ENCODE data around the gene SUFU. TPM values are rescaled to one million over a fixed set of nuclear protein-coding genes. Genes with fewer than 3 reads are reported as not detected.

Gene SUFU
- total RNA-seq, 1 donor from 2014 or later: 0.79 TPM

- Histone ChIP-seq H3K27me3 (ENCODE audit: control insufficient read depth, insufficient read depth, low read length) (no peaks in the 10 kb centered on the region), H3K4me3 (ENCODE audit: low read depth, low read length) (no peak overlapping the region), H3K36me3 (ENCODE audit: control insufficient read depth, insufficient read depth, low read length) (peaks cover 41% of the 10 kb centered on the region)
- no peak for DNase-seq (ENCODE audit: low read depth)
- TF ChIP-seq CTCF (IDR thresholded peaks at IDR 0.05; ENCODE audit: insufficient read depth, low read length, severe bottlenecking): no peak
- no peak for FAIRE-seq
Observed at GRCh38 chr10:102485093-102485784, 18.5 kb upstream of the SUFU start.

GRCh38 chr10:102491136-102491535, 12.6 kb upstream of the SUFU start:
- no peak for FAIRE-seq
- TF ChIP-seq CTCF (IDR thresholded peaks at IDR 0.05; ENCODE audit: insufficient read depth, low read length, severe bottlenecking): no peak
- no peak for DNase-seq (ENCODE audit: low read depth)
- Histone ChIP-seq H3K4me3 (ENCODE audit: low read depth, low read length) (no peak overlapping the region), H3K36me3 (ENCODE audit: control insufficient read depth, insufficient read depth, low read length) (peaks cover 16% of the 10 kb centered on the region), H3K27me3 (ENCODE audit: control insufficient read depth, insufficient read depth, low read length) (no peaks in the 10 kb centered on the region)

- Histone ChIP-seq H3K36me3 (ENCODE audit: control insufficient read depth, insufficient read depth, low read length) (peaks cover 14% of the 10 kb centered on the region), H3K27me3 (ENCODE audit: control insufficient read depth, insufficient read depth, low read length) (no peaks in the 10 kb centered on the region), H3K4me3 (ENCODE audit: low read depth, low read length) (no peak overlapping the region)
- FAIRE-seq (no peak), DNase-seq (ENCODE audit: low read depth) (no peak)
- TF ChIP-seq CTCF (IDR thresholded peaks at IDR 0.05; ENCODE audit: insufficient read depth, low read length, severe bottlenecking): no peak
Observed at GRCh38 chr10:102492344-102492939, 11.3 kb upstream of the SUFU start.

GRCh38 chr10:102492983-102493382, 10.8 kb upstream of the SUFU start:
- H3K36me3 ChIP-seq (ENCODE audit: control insufficient read depth, insufficient read depth, low read length): peaks cover 13% of the 10 kb centered on the region
- FAIRE-seq: no peak
- peak; percentile 66 for DNase-seq (ENCODE audit: low read depth)

GRCh38 chr10:102493771-102494170, 10.0 kb upstream of the SUFU start:
- no peak for TF ChIP-seq CTCF (IDR thresholded peaks at IDR 0.05; ENCODE audit: insufficient read depth, low read length, severe bottlenecking)
- DNase-seq (ENCODE audit: low read depth) (peak; percentile 73), FAIRE-seq (no peak)
- H3K27me3 ChIP-seq (ENCODE audit: control insufficient read depth, insufficient read depth, low read length): no peaks in the 10 kb centered on the region
- no peak overlapping the region for H3K4me3 ChIP-seq (ENCODE audit: low read depth, low read length)
- peaks cover 6% of the 10 kb centered on the region for H3K36me3 ChIP-seq (ENCODE audit: control insufficient read depth, insufficient read depth, low read length)

More at GRCh38 chr10:102492983-102493382, 10.8 kb upstream of the SUFU start:
- Histone ChIP-seq H3K27me3 (ENCODE audit: control insufficient read depth, insufficient read depth, low read length) (no peaks in the 10 kb centered on the region), H3K4me3 (ENCODE audit: low read depth, low read length) (no peak overlapping the region)
- no peak for TF ChIP-seq CTCF (IDR thresholded peaks at IDR 0.05; ENCODE audit: insufficient read depth, low read length, severe bottlenecking)

All from bronchial epithelial cell (primary cell).